Keratinocyte (primary cell): ENCODE data around the gene SF3B4.

Source experiments
- CTCF ChIP-seq, 3 experiments: IDR thresholded peaks in 1 of 3; conservative IDR thresholded peaks in 1 of 3; optimal IDR thresholded peaks in 1 of 3; 2 replicates in 2 of 3; 3 replicates in 1 of 3; pipeline versions ENCODE3 to v1.5.1; 2011; ENCODE audit warnings: low read length in 3 of 3, mild to moderate bottlenecking in 3 of 3, moderate library complexity in 2 of 3, control low read depth in 1 of 3, inconsistent platforms in 1 of 3; ENCODE audit not compliant: insufficient read depth in 2 of 3; ENCODE audit errors: extremely low read depth in 1 of 3
- EZH2 ChIP-seq: IDR thresholded peaks from one replicate; pipeline ENCODE4 v1.6.1; 2012; ENCODE audit warnings: inconsistent platforms, mild to moderate bottlenecking, low read length, moderate library complexity

DNA sequence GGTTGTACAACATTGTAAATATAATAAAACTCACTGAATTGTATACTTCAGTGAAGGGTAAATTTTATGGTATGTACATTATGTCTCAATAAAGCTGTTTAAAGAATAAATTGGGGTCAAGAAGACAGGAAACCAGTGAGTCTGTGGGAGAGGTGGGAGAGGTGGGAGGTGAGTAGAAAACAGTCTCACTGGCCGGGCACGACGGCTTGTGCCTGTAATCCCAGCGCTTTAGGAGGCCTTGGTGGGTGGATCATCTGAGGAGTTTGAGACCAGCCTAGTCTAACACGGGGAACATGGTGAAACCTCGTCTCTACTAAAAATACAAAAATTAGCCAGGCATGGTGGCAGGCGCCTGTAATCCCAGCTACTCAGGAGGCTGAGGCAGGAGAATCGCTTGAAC is 4.9 kb upstream of the SF3B4 start:
- no peak for TF ChIP-seq CTCF (optimal IDR thresholded peaks at IDR 0.05 in 1 of 3, IDR thresholded peaks at IDR 0.05 in 1 of 3, conservative IDR thresholded peaks at IDR 0.05 in 1 of 3; ENCODE audit: extremely low read depth in 1 of 3, insufficient read depth in 2 of 3, low read length in 3 of 3)
- TF ChIP-seq EZH2, result no peak
